ENCODE data around the gene B3GNT4.
"Not testable (repeated sequence)": the region's sequence is repeated elsewhere in the genome, so short reads cannot be mapped to it uniquely, and the experiment has no call there.

The B3GNT4 gene

GRCh38 chr12:122203301-122204166 lies at the start of gene B3GNT4:
Gene B3GNT4, plus strand, starts transcription at chr12:122203709. Its CDS starts 910 bp downstream, at chr12:122204619.
- DNase-seq, result no peak

- DNase-seq, result no peak
These were observed 47.8 kb upstream of the B3GNT4 start for GRCh38 chr12:122155705-122156104.

GRCh38 chr12:122158700-122159285 lies 44.7 kb upstream of the B3GNT4 start:
- DNase-seq, result no peak

GRCh38 chr12:122159882-122160281 lies 43.6 kb upstream of the B3GNT4 start:
- no peak for DNase-seq

GRCh38 chr12:122160761-122161160 lies 42.7 kb upstream of the B3GNT4 start:
- no peak for DNase-seq

- no peak for DNase-seq
These were observed 41.8 kb upstream of the B3GNT4 start for GRCh38 chr12:122161682-122162081.

GRCh38 chr12:122162976-122163375 lies 40.5 kb upstream of the B3GNT4 start:
- DNase-seq, result no peak

- no peak for DNase-seq
These were observed 36.8 kb upstream of the B3GNT4 start for GRCh38 chr12:122166422-122167349.

- no peak for DNase-seq
These were observed 36.1 kb upstream of the B3GNT4 start for GRCh38 chr12:122167356-122167925.

- no peak for DNase-seq
These were observed 35.0 kb upstream of the B3GNT4 start for GRCh38 chr12:122168492-122168891.

GRCh38 chr12:122171399-122171798 lies 32.1 kb upstream of the B3GNT4 start:
- DNase-seq, result no peak

- DNase-seq, result no peak
These were observed 31.1 kb upstream of the B3GNT4 start for GRCh38 chr12:122172262-122172939.

GRCh38 chr12:122174155-122174845 lies 29.2 kb upstream of the B3GNT4 start, which contains the start of gene IL31:
Gene IL31, minus strand, starts transcription at chr12:122174221. Its CDS starts 49 bp downstream, at chr12:122174172.
- DNase-seq, result no peak

- DNase-seq, result not testable (repeated sequence)
These were observed 27.0 kb upstream of the B3GNT4 start for GRCh38 chr12:122176473-122176872.

GRCh38 chr12:122182887-122183587 lies 20.5 kb upstream of the B3GNT4 start, which contains the start of gene LRRC43:
Gene LRRC43, plus strand, starts transcription at chr12:122183123. Its CDS starts 22 bp downstream, at chr12:122183145.
- DNase-seq, result peak; percentile 7

GRCh38 chr12:122183588-122183940 lies 19.9 kb upstream of the B3GNT4 start:
- no peak for DNase-seq

GRCh38 chr12:122184517-122184916 lies 19.0 kb upstream of the B3GNT4 start:
- DNase-seq, result no peak

- DNase-seq, result no peak
These were observed 18.4 kb upstream of the B3GNT4 start for GRCh38 chr12:122185079-122185478.

GRCh38 chr12:122185494-122186082 lies 17.9 kb upstream of the B3GNT4 start:
- DNase-seq, result no peak

GRCh38 chr12:122187466-122187865 lies 16.0 kb upstream of the B3GNT4 start:
- DNase-seq, result no peak

Measured in NCI-H1694 (cell line).